H1 (cell line): ENCODE data around the gene SPATS1. TPM values are rescaled to one million over a fixed set of nuclear protein-coding genes. Genes with fewer than 3 reads are reported as not detected.

Experiments
- CTCF ChIA-PET: fragments of 300-600 bp; sonication (Branson Sonifier 250); formaldehyde crosslinking; loops from one replicate; lab custom pipeline; 2021; ENCODE audit not compliant: partially characterized antibody; lab: Charles Lee
- POLR2A ChIA-PET: fragments of 300-600 bp; sonication (Branson Sonifier 250); formaldehyde crosslinking; loops from one replicate; lab custom pipeline; 2021; ENCODE audit warnings: inconsistent platforms; ENCODE audit not compliant: partially characterized antibody; lab: Charles Lee
- DNase-seq, 2 experiments: peaks; one replicate each; pipeline versions ENCODE4 v3.0.0 to v3.0.0-alpha.2; 2010 to 2022; ENCODE audit warnings: low spot score in 2 of 2, low read depth in 1 of 2, mixed read lengths in 1 of 2
- FAIRE-seq: peaks from 2 replicates; lab custom pipeline; 2011; peaks lifted over from hg19 to GRCh38; lab: Jason Lieb, UNC
- H2AFZ ChIP-seq: 2 replicates; pipeline ENCODE4 v1.8.1; 2012; ENCODE audit warnings: low read length, inconsistent platforms
- H2AK5ac ChIP-seq: 2 replicates; pipeline ENCODE4 v1.6.1; 2013; ENCODE audit warnings: low read depth, low read length
- H2BK120ac ChIP-seq: replicated peaks from 2 replicates; pipeline ENCODE3; 2013; ENCODE audit warnings: low read depth, low read length, inconsistent platforms
- H2BK12ac ChIP-seq: 2 replicates; pipeline ENCODE4 v1.6.1; 2013; ENCODE audit warnings: low read depth, low read length
- H2BK15ac ChIP-seq: 2 replicates; pipeline ENCODE4 v1.6.1; 2013; ENCODE audit warnings: low read length
- H2BK20ac ChIP-seq: 2 replicates; pipeline ENCODE4 v1.6.1; 2013; ENCODE audit warnings: low read length
- H2BK5ac ChIP-seq: 2 replicates; pipeline ENCODE4 v1.6.1; 2013; ENCODE audit warnings: low read depth, low read length
- H3K14ac ChIP-seq: 2 replicates; pipeline ENCODE4 v1.6.1; 2013; ENCODE audit warnings: inconsistent platforms; ENCODE audit not compliant: insufficient read length
- H3K18ac ChIP-seq: 2 replicates; pipeline ENCODE4 v1.6.1; 2013; ENCODE audit warnings: low read length; ENCODE audit errors: extremely low read depth
- H3K23ac ChIP-seq: 2 replicates; pipeline ENCODE4 v1.6.1; 2013; ENCODE audit warnings: inconsistent platforms; ENCODE audit not compliant: insufficient read length
- H3K23me2 ChIP-seq: 2 replicates; pipeline ENCODE4 v1.6.1; 2013; ENCODE audit warnings: low read depth, low read length
- H3K27ac ChIP-seq: 2 replicates; pipeline ENCODE4 v1.6.1; 2011; ENCODE audit warnings: low read depth, low read length, inconsistent platforms
- H3K27me3 ChIP-seq, 4 experiments: replicated peaks in 1 of 4; 1 replicate in 1 of 4; 2 replicates in 3 of 4; pipeline versions ENCODE4 v1.6.1 to v1.8.1; 2011 to 2013; ENCODE audit warnings: low read length in 3 of 4, mild to moderate bottlenecking in 3 of 4, inconsistent platforms in 2 of 4, mixed read lengths in 2 of 4, moderate library complexity in 1 of 4; ENCODE audit not compliant: control insufficient read depth in 3 of 4, insufficient read depth in 3 of 4; ENCODE audit errors: extremely low read depth in 1 of 4
- H3K36me3 ChIP-seq, 4 experiments: 2 replicates each; pipeline versions ENCODE4 v1.6.1 to v1.8.1; 2011 to 2013; ENCODE audit warnings: mild to moderate bottlenecking in 4 of 4, low read length in 3 of 4, moderate library complexity in 2 of 4, control low read depth in 1 of 4, inconsistent platforms in 1 of 4; ENCODE audit not compliant: insufficient read depth in 4 of 4, control insufficient read depth in 2 of 4
- H3K4ac ChIP-seq: replicated peaks from 2 replicates; pipeline ENCODE3; 2013; ENCODE audit warnings: low read length, low read depth, mixed read lengths, inconsistent platforms; ENCODE audit not compliant: insufficient read length
- H3K4me1 ChIP-seq, 4 experiments: replicated peaks in 1 of 4; 1 replicate in 1 of 4; 2 replicates in 3 of 4; pipeline versions ENCODE4 v1.6.1 to v1.8.1; 2011 to 2013; ENCODE audit warnings: low read length in 3 of 4, inconsistent platforms in 2 of 4, mixed read lengths in 1 of 4; ENCODE audit not compliant: insufficient read depth in 4 of 4, control insufficient read depth in 3 of 4
- H3K4me2 ChIP-seq, 2 experiments: 2 replicates each; pipeline versions ENCODE4 v1.6.1 to v1.8.1; 2011 to 2013; ENCODE audit warnings: low read depth in 2 of 2, low read length in 2 of 2, control low read depth in 1 of 2, inconsistent platforms in 1 of 2, mild to moderate bottlenecking in 1 of 2; ENCODE audit not compliant: insufficient read depth in 1 of 2
- H3K4me3 ChIP-seq, 4 experiments: fragments of 200-600, 300-600 bp in 1 of 4; sonication (generic), shearing (Covaris generic), sonication (Bioruptor Twin) in 1 of 4; 2 replicates each; pipeline versions ENCODE4 v1.5.1 to v1.8.1; 2011 to 2016; ENCODE audit warnings: low read length in 4 of 4, low read depth in 3 of 4, control low read depth in 2 of 4, inconsistent platforms in 2 of 4, mild to moderate bottlenecking in 2 of 4, mixed read lengths in 1 of 4, moderate library complexity in 1 of 4; ENCODE audit not compliant: insufficient read depth in 2 of 4; ENCODE audit errors: extremely low read depth in 1 of 4
- H3K56ac ChIP-seq: replicated peaks from 2 replicates; pipeline ENCODE3; 2013; ENCODE audit warnings: low read depth, mild to moderate bottlenecking, mixed read lengths, low read length, inconsistent platforms; ENCODE audit not compliant: insufficient read length
- H3K79me1 ChIP-seq: 2 replicates; pipeline ENCODE4 v1.6.1; 2013; ENCODE audit warnings: low read depth, low read length, control low read depth
- H3K79me2 ChIP-seq, 2 experiments: 2 replicates each; pipeline versions ENCODE4 v1.6.1 to v1.8.1; 2012 to 2013; ENCODE audit warnings: low read length in 2 of 2, mild to moderate bottlenecking in 2 of 2, inconsistent platforms in 1 of 2; ENCODE audit not compliant: insufficient read depth in 2 of 2, control insufficient read depth in 1 of 2
- H3K9ac ChIP-seq, 4 experiments: replicated peaks in 1 of 4; 1 replicate in 1 of 4; 2 replicates in 3 of 4; pipeline versions ENCODE4 v1.6.1 to v1.8.1; 2011 to 2013; ENCODE audit warnings: low read depth in 3 of 4, low read length in 3 of 4, control low read depth in 2 of 4, mild to moderate bottlenecking in 2 of 4, moderate library complexity in 2 of 4, inconsistent platforms in 1 of 4; ENCODE audit errors: extremely low read depth in 1 of 4
- H3K9me3 ChIP-seq, 2 experiments: 2 replicates each; pipeline versions ENCODE4 v1.6.1 to v1.8.1; 2012 to 2013; ENCODE audit warnings: mild to moderate bottlenecking in 2 of 2, moderate library complexity in 2 of 2, control low read depth in 1 of 2, inconsistent platforms in 1 of 2, low read depth in 1 of 2, low read length in 1 of 2, mixed read lengths in 1 of 2; ENCODE audit not compliant: insufficient read depth in 2 of 2
- H4K20me1 ChIP-seq, 2 experiments: replicated peaks in 1 of 2; 2 replicates each; pipeline versions ENCODE3 to v1.8.1; 2011 to 2013; ENCODE audit warnings: inconsistent platforms in 2 of 2, low read length in 2 of 2, mild to moderate bottlenecking in 1 of 2; ENCODE audit not compliant: insufficient read depth in 2 of 2, control insufficient read depth in 1 of 2
- H4K5ac ChIP-seq: 2 replicates; pipeline ENCODE4 v1.6.1; 2013; ENCODE audit warnings: low read length, low read depth, mixed read lengths, inconsistent platforms; ENCODE audit not compliant: insufficient read length
- H4K8ac ChIP-seq: 2 replicates; pipeline ENCODE4 v1.8.0; 2013; ENCODE audit warnings: mild to moderate bottlenecking, moderate library complexity, low read length, inconsistent platforms; ENCODE audit not compliant: insufficient read depth; ENCODE audit errors: extremely low read depth
- H4K91ac ChIP-seq: replicated peaks from 2 replicates; pipeline ENCODE3; 2013; ENCODE audit warnings: low read length, mixed read lengths, inconsistent platforms; ENCODE audit not compliant: insufficient read length
- BCL11A ChIP-seq, 2 experiments: IDR thresholded peaks; one replicate each; pipeline ENCODE4 v1.6.1; 2011; ENCODE audit warnings: low read depth in 2 of 2, low read length in 2 of 2, mild to moderate bottlenecking in 2 of 2
- BRCA1 ChIP-seq: IDR thresholded peaks from 2 replicates; pipeline ENCODE4 v1.6.1; 2012; ENCODE audit warnings: low read depth, low read length, improper control_type of control experiment
- CBX5 ChIP-seq: fragments of 300-800, 300-1000 bp; sonication (generic); IDR thresholded peaks from 2 replicates; pipeline ENCODE4 v1.7.1; 2016; ENCODE audit warnings: antibody characterized with exemption, low read length, low read depth
- CTBP2 ChIP-seq: IDR thresholded peaks from 2 replicates; pipeline ENCODE4 v1.7.0; 2011; ENCODE audit warnings: borderline replicate concordance, mild to moderate bottlenecking, moderate library complexity, mixed read lengths, low read length; ENCODE audit not compliant: insufficient read depth, insufficient read length
- RFX5 ChIP-seq: IDR thresholded peaks from 2 replicates; pipeline ENCODE4 v1.6.1; 2011; ENCODE audit warnings: low read depth, low read length, improper control_type of control experiment, borderline replicate concordance
- RNF2 ChIP-seq: fragments of 200-900, 300-1000 bp; sonication (generic); IDR thresholded peaks from 2 replicates; pipeline ENCODE4 v1.7.1; 2016; ENCODE audit warnings: borderline replicate concordance, low read depth, mild to moderate bottlenecking, antibody characterized with exemption, low read length; ENCODE audit not compliant: poor library complexity, severe bottlenecking; ENCODE audit errors: missing control alignments
- SIN3A ChIP-seq, 2 experiments: IDR thresholded peaks in 1 of 2; conservative IDR thresholded peaks in 1 of 2; 2 replicates each; pipeline ENCODE4 v1.6.1; 2011 to 2012; ENCODE audit warnings: low read length in 2 of 2, improper control_type of control experiment in 1 of 2, low read depth in 1 of 2, mild to moderate bottlenecking in 1 of 2
- SIRT6 ChIP-seq: IDR thresholded peaks from one replicate; pipeline ENCODE4 v1.7.1; 2012; ENCODE audit warnings: low read length, inconsistent platforms
- SIX5 ChIP-seq: IDR thresholded peaks from 2 replicates; pipeline ENCODE4 v1.6.1; 2011; ENCODE audit warnings: mild to moderate bottlenecking, low read depth, low read length
- SP1 ChIP-seq: IDR thresholded peaks from 2 replicates; pipeline ENCODE4 v1.6.1; 2011; ENCODE audit warnings: low read depth, low read length
- SP4 ChIP-seq: IDR thresholded peaks from 2 replicates; pipeline ENCODE4 v1.6.1; 2012; ENCODE audit warnings: low read length, inconsistent platforms
- TBP ChIP-seq: IDR thresholded peaks from 2 replicates; pipeline ENCODE4 v1.6.1; 2011; ENCODE audit warnings: low read depth, low read length, improper control_type of control experiment
- WGBS, 2 experiments: shearing (Covaris generic) in 1 of 2; methylation state at CpG; one replicate each; pipeline versions ENCODE4 v1.1.6 to v1.1.7; 2013 to 2015; ENCODE audit warnings: low lambda C conversion rate in 2 of 2, mixed read lengths in 2 of 2, inconsistent platforms in 1 of 2, low coverage in 1 of 2, missing lambda C conversion rate in 1 of 2; ENCODE audit not compliant: insufficient replicate concordance in 2 of 2, insufficient coverage in 1 of 2, insufficient read length in 1 of 2; ENCODE audit errors: extremely low coverage in 1 of 2, missing lambda C conversion rate in 1 of 2; 5-methylcytosine and 5-hydroxymethylcytosine counted together
- polyA plus RNA-seq, 7 experiments: library from polyadenylated mRNA; depleted of rRNA in 3 of 7; stranded (reverse) in 5 of 7; unstranded in 2 of 7; fragments of >200 nt in 5 of 7; fragments of 200-250 nt in 2 of 7; gene quantifications; 1 replicate in 5 of 7; 2 replicates in 1 of 7; 4 replicates in 1 of 7; pipeline versions ENCODE4 v1.2.1 to v1.2.3, GENCODE V29; 2011 to 2013; ENCODE audit warnings: missing spikeins in 2 of 7, mixed read lengths in 2 of 7
- total RNA-seq: library from RNA; stranded (reverse); fragmentation: NEBNext Ultra II Directional; extraction: Animal tissue kit (Norgen Biotek cat#: 25700); gene quantifications from 2 replicates; pipeline ENCODE4 v1.2.1, GENCODE V29; 2021

Gene SPATS1
- total and polyA plus RNA-seq, 2 of the 8 experiments (the other 6 are each of a cell fraction or from before 2014, with no cell fraction given) = not detected

- Histone ChIP-seq H3K27ac (no peak overlapping the region), H4K91ac (no peak overlapping the region), H3K27me3 (peaks cover 0 to 2% (median 0%) of the 10 kb centered on the region in 4 experiments; a peak in 1 of 7 replicates), H3K56ac (no peak overlapping the region), H3K79me1 (peaks cover 3% of the 10 kb centered on the region; the same call in 1 of the 2 replicates), H3K4me1 (peaks cover 3 to 6% (median 3%) of the 10 kb centered on the region in 4 experiments), H2AFZ (no peak overlapping the region), H3K23ac (no peak overlapping the region), H4K8ac (no peak overlapping the region), H3K9ac (no peak overlapping the region), H3K18ac (no peak overlapping the region), H3K79me2 (peaks cover 0 to 13% of the 10 kb centered on the region in 2 experiments; a peak in 2 of 4 replicates), H2BK15ac (no peak overlapping the region), H4K5ac (no peak overlapping the region), H3K14ac (no peak overlapping the region), H3K36me3 (peaks cover 1 to 10% (median 7%) of the 10 kb centered on the region in 4 experiments; a peak in 6 of 8 replicates), H2BK5ac (no peak overlapping the region), H3K4ac (no peak overlapping the region), H2BK20ac (no peak overlapping the region), H2AK5ac (no peak overlapping the region), H4K20me1 (no peaks in the 10 kb centered on the region), H3K4me2 (no peak overlapping the region), H3K23me2 (peaks cover 4% of the 10 kb centered on the region), H2BK120ac (no peak overlapping the region), H2BK12ac (no peak overlapping the region), H3K9me3 (no peaks in the 10 kb centered on the region), H3K4me3 (no peak overlapping the region)
- WGBS, 2 experiments = 92% methylated on average over 5 of the region's 5 CpGs; no CpG with 5 or more reads in 1 of the 2 experiments
- TF ChIP-seq CTBP2 = no peak
- no peak for TF ChIP-seq BCL11A (IDR thresholded peaks at IDR 0.05; ENCODE audit: low read depth in 2 of 2, low read length in 2 of 2)
- no peak for TF ChIP-seq TBP
- no peak for TF ChIP-seq BRCA1
- TF ChIP-seq CBX5 = no peak
- no peak for TF ChIP-seq SIX5
- TF ChIP-seq SIRT6 = no peak
- TF ChIP-seq SIN3A (conservative IDR thresholded peaks at IDR 0.05 in 1 of 2, IDR thresholded peaks at IDR 0.05 in 1 of 2; ENCODE audit: low read depth in 1 of 2, low read length in 2 of 2) = no peak
- no peak for TF ChIP-seq RFX5
- no peak for TF ChIP-seq SP4
- no peak for TF ChIP-seq RNF2
- no peak for TF ChIP-seq SP1
- POLR2A ChIA-PET = interaction anchor here (0.6 to 5.6 kb wide), 3 partner anchors 16 to 69 kb away, joined by 3 to 80 read pairs (median 3); partner anchors contain the start of gene HSP90AB1
- DNase-seq (no peak), FAIRE-seq (no peak)
- CTCF ChIA-PET = interaction anchor here (2.2 to 4.0 kb wide), 2 partner anchors 21 to 48 kb away, joined by 4 to 43 read pairs; no protein-coding TSS in a partner anchor
Observed at GRCh38 chr6:44315951-44316350, 26.5 kb upstream of the SPATS1 start.
